Activated CD8-positive, alpha-beta memory T cell treated with anti-CD3 and anti-CD28 coated beads for 4 hours (primary cell): ENCODE results near the gene CNTNAP2.

Experiments
- DNase-seq, 2 donors: peaks; one replicate each; pipeline ENCODE4 v3.0.0-alpha.2; 2020; ENCODE audit warnings: low read depth in 2 of 2

CNTNAP2 gene

GRCh38 chr7:147833970-147834369 is 1717.4 kb downstream of the CNTNAP2 start:
- no peak for DNase-seq

GRCh38 chr7:147852833-147853232 is 1736.2 kb downstream of the CNTNAP2 start:
- DNase-seq = no peak

GRCh38 chr7:147857152-147858140 is 1740.8 kb downstream of the CNTNAP2 start:
- no peak for DNase-seq

- DNase-seq = no peak
These were observed 1741.8 kb downstream of the CNTNAP2 start for GRCh38 chr7:147858421-147858820.

- DNase-seq = no peak
These were observed 1742.4 kb downstream of the CNTNAP2 start for GRCh38 chr7:147859033-147859432.

GRCh38 chr7:147859486-147859885 is 1742.9 kb downstream of the CNTNAP2 start:
- DNase-seq = no peak

- no peak for DNase-seq
These were observed 1744.6 kb downstream of the CNTNAP2 start for GRCh38 chr7:147861058-147861716.

- DNase-seq = no peak
These were observed 1745.3 kb downstream of the CNTNAP2 start for GRCh38 chr7:147861945-147862344.

GRCh38 chr7:147869456-147869855 is 1752.9 kb downstream of the CNTNAP2 start:
- no peak for DNase-seq

- DNase-seq = no peak
These were observed 1762.5 kb downstream of the CNTNAP2 start for GRCh38 chr7:147878912-147879661.

GRCh38 chr7:147885869-147886268 is 1769.3 kb downstream of the CNTNAP2 start:
- DNase-seq = no peak

GRCh38 chr7:147894271-147894670 is 1777.7 kb downstream of the CNTNAP2 start:
- DNase-seq = no peak

- no peak for DNase-seq
These were observed 1779.5 kb downstream of the CNTNAP2 start for GRCh38 chr7:147896121-147896520.

GRCh38 chr7:147903536-147904218 is 1787.1 kb downstream of the CNTNAP2 start:
- no peak for DNase-seq

GRCh38 chr7:147904219-147904576 is 1787.6 kb downstream of the CNTNAP2 start:
- DNase-seq = no peak

GRCh38 chr7:147909431-147910148 is 1793.0 kb downstream of the CNTNAP2 start:
- DNase-seq = no peak

- no peak for DNase-seq
These were observed 1794.6 kb downstream of the CNTNAP2 start for GRCh38 chr7:147911201-147911601.

- DNase-seq = no peak
These were observed 1795.7 kb downstream of the CNTNAP2 start for GRCh38 chr7:147912291-147912690.

- no peak for DNase-seq
These were observed 1796.5 kb downstream of the CNTNAP2 start for GRCh38 chr7:147912946-147913638.

GRCh38 chr7:147915781-147916180 is 1799.2 kb downstream of the CNTNAP2 start:
- DNase-seq = no peak
